Umbilical cord (tissue), 2 donors: ENCODE data around the gene DLG5. TPM values are rescaled to one million over a fixed set of nuclear protein-coding genes. Genes with fewer than 3 reads are reported as not detected.
"Not testable (repeated sequence)": the region's sequence is repeated elsewhere in the genome, so short reads cannot be mapped to it uniquely, and the experiment has no call there.

Experiments used
- DNase-seq: peaks from one replicate; pipeline ENCODE4 v3.0.0-alpha.2; 2015; ENCODE audit warnings: low spot score
- total RNA-seq: library from RNA; depleted of rRNA; stranded (reverse); fragments of >200 nt; gene quantifications from one replicate; pipeline ENCODE4 v1.2.3, GENCODE V29; 2014; ENCODE audit warnings: low replicate concordance; ENCODE audit not compliant: insufficient read depth

DLG5 gene
- total RNA-seq, 1 donor from 2014 or later: 21.4 TPM

DNA sequence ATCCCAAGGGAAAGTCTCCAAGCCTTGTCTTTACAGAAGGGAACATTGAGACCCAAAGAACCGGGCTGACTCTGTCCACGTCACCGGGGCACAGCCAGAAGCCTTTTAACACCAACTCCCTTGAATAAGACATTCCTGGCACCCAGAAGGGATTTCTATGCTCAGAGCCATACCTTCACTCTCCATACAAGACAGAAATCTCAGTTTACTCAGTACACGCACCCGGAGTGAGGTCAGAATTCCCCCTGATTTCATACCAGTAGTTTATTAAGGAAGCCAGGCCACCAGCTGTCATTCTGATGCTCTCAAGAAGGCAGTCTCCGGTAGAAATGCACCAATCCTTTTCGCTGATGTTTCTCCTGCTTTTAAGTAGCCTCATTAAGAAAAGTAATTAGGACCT, 154.7 kb downstream of the DLG5 start:
- DNase-seq: no peak

DNA sequence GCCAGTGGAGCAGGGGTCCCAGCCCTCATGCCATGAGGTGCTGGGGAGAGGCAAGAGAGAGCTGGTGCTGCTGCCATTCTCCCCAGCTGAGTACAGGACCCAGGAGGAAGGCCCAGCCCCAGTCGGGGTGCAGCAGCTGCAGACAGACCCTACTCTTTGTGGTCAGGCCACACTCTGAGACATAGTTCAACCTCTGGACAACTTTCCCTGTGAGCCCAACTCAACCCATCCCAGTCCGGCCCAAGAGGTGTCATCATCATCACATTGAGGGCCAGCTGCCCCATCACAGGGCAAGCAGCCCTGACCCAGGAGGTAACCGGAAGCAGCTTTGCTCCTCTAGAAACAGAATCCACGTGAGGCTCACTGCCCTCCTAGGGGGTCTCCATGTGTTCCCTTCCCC, 155.1 kb downstream of the DLG5 start:
- DNase-seq: no peak

DNA sequence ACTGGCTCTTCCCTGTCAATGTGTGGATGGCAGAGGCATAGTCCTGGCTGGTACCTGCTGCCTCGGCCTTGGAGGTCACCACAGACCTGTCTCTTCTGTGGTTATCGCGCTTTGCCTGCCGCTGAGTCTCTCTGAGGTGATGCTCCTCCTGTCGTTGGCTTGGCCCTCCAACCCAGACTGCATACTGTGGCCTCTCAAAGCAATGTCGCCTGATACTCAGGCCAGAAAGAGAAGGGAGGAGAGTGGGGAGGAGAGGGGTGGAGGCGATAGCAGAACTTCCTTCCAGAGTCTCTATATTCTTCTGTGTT, 155.7 kb downstream of the DLG5 start:
- DNase-seq: no peak

DNA sequence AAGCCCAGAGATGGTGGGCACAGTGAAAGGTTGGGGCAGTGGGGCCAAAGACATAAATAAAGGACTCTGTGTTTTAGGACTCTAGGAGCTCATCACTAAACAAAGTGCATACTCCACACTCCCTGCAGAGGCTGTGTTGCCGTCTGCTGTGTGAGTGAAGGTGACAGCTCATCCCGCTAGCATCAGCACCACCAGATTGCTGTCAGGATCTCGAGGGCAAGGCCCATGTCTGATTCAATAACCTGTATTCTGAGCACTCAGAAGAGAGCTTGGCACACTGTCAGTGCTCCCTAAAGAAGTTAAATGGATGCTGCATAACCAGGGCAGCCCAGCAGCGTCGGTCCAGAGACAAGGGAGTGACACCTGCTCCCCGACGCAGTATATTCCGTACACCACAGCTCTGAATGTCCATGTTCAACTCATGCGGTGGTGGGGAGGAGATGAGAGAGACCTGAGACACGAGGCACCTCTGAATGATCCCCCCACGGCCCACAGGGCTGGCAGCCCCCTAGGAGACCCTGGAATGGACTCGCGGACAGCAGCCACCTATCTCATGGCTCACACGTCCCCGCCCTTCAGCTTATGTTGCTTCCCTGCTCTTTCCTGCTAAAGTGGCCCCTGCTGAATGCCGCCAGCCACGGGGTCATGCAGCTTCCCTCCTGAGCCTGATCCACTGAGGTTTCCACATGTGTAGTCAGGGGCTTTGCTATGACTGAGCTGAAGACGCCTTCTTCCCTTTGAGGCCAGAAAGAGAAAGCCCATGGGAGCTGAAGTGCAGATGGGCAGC, 156.3 kb downstream of the DLG5 start:
- no peak for DNase-seq

DNA sequence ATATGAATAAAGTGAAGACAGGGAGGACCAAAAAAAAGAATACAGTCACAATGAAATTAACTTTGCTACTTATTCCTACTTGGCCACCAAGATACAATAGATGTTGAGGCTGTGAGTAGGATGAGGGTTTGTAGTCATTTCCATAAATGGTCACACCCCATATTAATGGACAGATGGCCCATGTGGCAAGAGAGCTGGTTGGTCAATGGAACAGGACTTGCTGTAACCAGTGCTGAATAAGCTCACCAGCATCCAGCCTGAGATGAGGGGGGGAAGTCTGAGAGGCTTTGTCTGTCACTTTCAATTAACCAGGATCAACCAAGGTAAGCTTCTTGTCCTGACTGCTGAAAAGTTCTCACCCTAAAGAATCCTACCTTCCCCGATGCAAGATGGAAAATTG, 158.5 kb downstream of the DLG5 start:
- no peak for DNase-seq

DNA sequence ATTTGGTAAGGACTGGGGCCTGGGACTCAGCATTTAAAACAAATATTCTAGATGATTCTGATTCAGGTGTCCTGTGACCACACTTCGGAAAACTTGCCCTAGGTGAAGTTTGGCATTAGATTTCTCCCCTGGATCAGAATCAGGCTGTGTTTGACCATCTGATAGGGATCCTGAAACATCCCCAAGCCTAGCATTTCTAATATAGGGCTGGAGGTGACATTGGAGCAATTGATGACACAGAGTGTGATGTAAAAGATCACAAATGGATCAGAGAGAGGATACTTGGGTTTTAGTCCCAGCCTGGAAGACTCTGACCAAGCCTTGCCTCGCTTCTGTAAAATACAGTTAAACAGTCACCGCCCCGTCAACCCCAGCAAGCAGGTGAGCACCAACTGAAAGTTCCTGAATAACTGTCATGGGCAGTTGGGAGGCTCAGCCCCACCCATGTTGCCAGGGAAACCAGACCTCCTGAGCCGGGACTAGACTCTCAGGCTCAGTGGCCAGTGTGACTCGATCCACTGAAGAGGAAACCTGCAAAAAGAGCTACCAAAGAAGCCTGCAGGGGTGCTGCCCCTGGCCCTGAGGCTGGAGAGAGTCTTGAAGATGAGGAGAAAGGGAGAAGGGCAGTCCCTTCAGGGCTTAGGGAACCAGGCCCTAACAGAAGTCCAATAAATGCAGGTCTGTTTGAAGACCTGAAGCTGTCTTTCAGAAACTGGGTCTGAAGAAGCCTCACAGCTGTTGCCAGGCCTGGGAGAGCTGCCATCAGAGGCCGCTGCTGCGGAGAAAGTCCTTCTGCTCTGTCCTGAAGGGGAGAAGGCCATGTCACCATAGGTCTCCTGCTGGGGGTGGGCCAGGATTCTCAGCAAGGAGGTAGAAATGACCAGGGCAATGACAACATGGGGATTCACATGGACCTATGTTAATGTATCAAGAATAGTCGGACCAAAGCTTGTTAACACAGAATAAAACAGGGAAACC, 162.8 kb downstream of the DLG5 start:
- peak; percentile 30 for DNase-seq

DNA sequence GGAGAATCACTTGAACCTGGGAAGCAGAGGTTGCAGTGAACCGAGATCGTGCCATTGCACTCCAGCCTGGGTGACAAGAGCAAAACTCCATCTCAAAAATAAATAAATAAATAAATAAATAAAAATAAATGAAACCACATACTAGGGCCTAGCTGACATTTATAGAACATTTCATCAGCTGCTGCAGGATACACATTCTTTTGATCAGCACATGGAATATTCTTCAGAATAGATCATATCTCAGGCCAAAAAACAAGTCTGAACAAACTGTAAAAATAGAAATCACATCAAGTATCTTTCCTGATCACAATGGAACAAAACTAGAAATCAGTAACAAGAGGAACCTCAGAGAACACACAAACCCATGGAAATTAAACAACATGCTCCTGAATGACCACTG, 168.1 kb downstream of the DLG5 start:
- DNase-seq: not testable (repeated sequence)

DNA sequence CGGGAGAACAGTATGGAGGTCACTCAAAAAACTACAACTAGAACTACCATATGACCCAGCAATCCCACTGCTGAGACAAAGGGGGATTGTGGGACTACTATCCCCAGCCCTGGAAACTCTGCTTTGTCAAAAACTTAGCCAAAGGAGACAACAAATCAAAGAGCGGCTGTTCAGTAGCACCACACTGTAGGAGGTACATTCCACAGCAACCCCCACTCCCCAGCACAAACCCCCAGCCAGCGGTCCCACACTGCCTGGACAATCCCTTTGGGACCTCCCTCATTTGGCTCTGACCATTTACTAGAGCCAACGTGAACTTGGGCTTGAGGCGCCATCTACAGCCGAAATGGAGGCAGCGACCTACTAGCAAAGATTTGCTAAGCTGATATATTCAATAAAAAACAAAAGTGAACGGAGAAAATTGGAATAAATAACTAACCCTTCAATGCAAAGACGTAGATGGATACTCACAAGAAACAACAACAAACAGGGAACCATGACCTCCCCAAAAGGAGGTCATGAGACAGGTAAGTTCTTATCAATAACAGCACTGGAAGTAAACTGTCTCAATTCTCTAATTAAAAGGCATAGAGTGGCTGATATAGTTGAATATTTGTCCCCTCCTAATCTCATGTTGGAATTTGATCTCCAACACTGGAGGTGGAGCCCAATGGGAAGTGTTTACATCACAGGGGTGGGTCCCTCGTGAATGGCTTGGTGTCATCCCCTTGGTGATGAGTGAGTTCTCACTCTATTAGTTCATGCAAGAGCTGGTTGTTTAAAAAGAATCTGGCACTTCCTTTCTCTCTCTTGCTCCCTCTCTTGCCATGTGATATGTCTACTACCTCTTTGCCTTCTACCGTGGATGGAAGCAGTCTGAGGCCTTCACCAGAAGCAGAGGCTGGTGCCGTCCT, 170.0 kb downstream of the DLG5 start:
- DNase-seq: peak; percentile 61

DNA sequence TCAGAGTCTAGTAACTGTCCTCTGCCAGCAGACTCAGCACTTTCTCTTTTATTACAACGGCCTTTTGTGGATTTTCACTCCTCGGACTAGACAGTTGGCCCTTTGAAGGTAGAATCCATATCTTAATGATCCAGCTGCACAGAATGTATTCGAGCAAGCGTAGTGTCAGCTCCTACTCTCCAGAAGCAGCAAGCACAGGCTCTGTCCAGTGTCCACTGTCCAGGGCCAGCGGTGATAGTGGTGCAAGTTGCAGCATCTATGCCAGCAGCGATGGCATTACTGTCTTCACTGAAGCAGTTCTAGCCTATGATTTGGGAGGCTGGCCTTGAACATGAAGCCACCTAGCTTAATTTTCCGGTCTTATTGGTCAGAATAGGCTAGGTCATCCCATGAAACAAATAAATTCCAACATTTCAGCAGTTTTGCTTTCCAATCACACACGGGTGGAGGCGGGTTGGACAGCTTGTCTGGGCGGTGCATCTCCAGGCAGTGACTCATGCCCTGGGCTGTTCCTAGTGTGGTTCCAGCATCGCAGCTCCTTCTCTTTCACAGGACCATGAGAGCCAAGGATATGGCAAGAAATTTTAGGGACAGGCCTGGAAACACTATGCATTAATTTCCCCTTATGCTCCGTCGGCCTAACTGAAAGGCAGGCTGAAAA, 180.4 kb downstream of the DLG5 start:
- DNase-seq: peak; percentile 80

DNA sequence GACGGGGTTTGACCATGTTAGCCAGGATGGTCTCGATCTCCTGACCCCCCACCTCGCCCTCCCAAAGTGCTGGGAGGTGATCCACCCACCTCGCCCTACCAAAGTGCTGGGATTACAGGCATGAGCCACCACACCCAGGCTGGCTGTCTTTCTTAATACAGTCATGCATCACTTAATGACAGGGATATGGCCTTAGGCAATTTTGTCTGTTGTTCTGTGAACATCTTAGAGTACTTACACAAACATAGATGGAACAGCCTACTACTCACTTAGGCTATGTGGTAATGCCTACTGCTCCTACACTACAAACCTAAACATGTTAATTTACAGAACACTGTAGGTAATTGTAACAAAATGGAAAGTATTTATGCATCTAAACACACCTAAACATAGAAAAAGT, 182.3 kb downstream of the DLG5 start:
- DNase-seq: peak; percentile 34

DNA sequence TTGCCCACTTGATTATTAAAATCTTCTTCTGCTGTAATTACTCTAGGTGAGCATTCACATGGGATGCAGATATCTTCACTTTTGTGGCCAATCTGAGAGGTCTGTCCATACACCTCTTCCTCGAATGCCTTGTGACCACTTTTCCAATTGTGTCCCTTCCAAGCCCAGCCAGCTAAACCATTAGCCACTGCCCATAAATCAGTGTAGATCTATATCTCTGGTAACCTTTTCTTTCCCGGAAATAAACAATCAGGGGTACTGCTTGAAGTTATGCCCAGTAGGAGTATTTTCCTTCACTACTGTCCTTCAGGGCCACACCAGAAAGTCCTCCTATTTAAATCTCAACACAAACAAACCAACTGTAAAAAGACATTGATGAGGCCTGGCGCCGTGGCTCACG, 184.4 kb downstream of the DLG5 start:
- DNase-seq: no peak

DNA sequence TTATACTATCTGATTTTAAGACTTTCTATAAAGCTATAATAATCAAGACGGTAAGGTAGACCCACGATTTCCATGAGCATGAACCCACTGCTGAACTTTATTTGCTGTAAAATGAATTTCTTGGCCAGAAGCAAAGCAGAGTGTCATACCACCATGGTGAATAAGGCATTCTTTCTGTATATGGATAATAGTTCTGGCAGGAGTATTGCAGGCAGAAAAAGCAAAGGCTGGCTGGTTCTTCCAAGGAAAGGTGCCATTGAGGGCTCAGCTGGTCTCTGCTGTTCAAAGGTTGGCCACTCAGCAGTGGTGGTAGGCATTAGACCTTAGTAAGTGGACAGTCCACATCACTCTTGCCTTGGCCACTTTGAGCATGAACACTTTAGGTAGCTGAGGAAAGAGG, 184.8 kb downstream of the DLG5 start:
- no peak for DNase-seq

Other genes with a start within 250 kb of the DLG5 start
- gene POLR3A, start 102.8 kb upstream of the DLG5 start, total RNA-seq: 18.3 TPM
- 3,243 TPM for gene RPS24, start 107.1 kb upstream of the DLG5 start, total RNA-seq